Parathyroid adenoma (tissue), 2 donors: ENCODE data around the gene SECISBP2L.

Source experiments
- H2AFZ ChIP-seq: fragments of 300-600 bp; sonication (generic); one replicate; pipeline ENCODE4 v1.7.0; 2017; ENCODE audit warnings: antibody characterized with exemption, mild to moderate bottlenecking
- H3K27ac ChIP-seq: fragments of 300-600 bp; sonication (generic); one replicate; pipeline ENCODE4 v1.7.0; 2017
- H3K27me3 ChIP-seq: fragments of 300-600 bp; sonication (generic); one replicate; pipeline ENCODE4 v1.7.0; 2017; ENCODE audit warnings: low read length; ENCODE audit not compliant: control insufficient read depth, insufficient read depth
- H3K36me3 ChIP-seq: fragments of 300-600 bp; sonication (generic); one replicate; pipeline ENCODE4 v1.7.0; 2017; ENCODE audit warnings: low read length; ENCODE audit not compliant: control insufficient read depth, insufficient read depth
- H3K4me1 ChIP-seq: fragments of 300-600 bp; sonication (generic); one replicate; pipeline ENCODE4 v1.7.0; 2017; ENCODE audit warnings: control low read depth
- H3K4me2 ChIP-seq: fragments of 300-600 bp; sonication (generic); one replicate; pipeline ENCODE4 v1.7.0; 2017; ENCODE audit warnings: low read length
- H3K4me3 ChIP-seq: fragments of 300-600 bp; sonication (generic); one replicate; pipeline ENCODE4 v1.7.0; 2017; ENCODE audit warnings: low read depth, low read length
- H3K79me2 ChIP-seq: fragments of 300-600 bp; sonication (generic); one replicate; pipeline ENCODE4 v1.7.0; 2017; ENCODE audit warnings: control low read depth
- H3K9ac ChIP-seq: fragments of 300-600 bp; sonication (generic); one replicate; pipeline ENCODE4 v1.7.0; 2017; ENCODE audit warnings: mild to moderate bottlenecking
- H3K9me3 ChIP-seq: fragments of 300-600 bp; sonication (generic); one replicate; pipeline ENCODE4 v1.7.0; 2017; ENCODE audit warnings: low read length; ENCODE audit not compliant: control insufficient read depth
- TF ChIP-seq, protein P1 (sequence below): fragments of 300-600 bp; sonication (generic); IDR thresholded peaks from one replicate; pipeline ENCODE4 v1.7.0; 2017; ENCODE audit warnings: antibody characterized with exemption, mild to moderate bottlenecking
- donor health status: primary hyperparathyroidism.

The SECISBP2L gene

DNA sequence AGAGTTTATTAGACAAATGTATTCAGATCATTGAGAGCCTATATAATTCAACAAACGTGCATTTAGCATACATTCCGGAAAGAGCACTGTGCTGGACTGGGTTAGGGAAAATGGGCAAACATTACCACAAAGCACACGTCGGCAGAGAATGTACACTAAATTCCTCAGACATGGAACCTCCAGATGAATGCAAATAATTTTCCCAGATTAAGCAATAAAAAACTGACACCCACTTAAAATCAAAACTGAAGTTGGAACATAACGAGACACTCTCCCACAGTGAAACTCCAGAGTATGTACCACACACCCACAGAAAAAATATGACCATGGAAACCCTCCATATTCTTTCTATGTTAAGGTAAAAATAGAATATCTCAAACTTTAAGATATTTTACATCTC is 4.8 kb downstream of the SECISBP2L start:
- Histone ChIP-seq H3K4me2 (no peak overlapping the region), H3K27me3 (no peaks in the 10 kb centered on the region), H2AFZ (no peak overlapping the region), H3K27ac (no peak overlapping the region), H3K79me2 (peaks cover 24% of the 10 kb centered on the region), H3K9me3 (no peaks in the 10 kb centered on the region), H3K36me3 (no peaks in the 10 kb centered on the region), H3K4me1 (peaks cover 3% of the 10 kb centered on the region), H3K4me3 (no peak overlapping the region), H3K9ac (no peak overlapping the region)
- TF ChIP-seq, protein P1, sequence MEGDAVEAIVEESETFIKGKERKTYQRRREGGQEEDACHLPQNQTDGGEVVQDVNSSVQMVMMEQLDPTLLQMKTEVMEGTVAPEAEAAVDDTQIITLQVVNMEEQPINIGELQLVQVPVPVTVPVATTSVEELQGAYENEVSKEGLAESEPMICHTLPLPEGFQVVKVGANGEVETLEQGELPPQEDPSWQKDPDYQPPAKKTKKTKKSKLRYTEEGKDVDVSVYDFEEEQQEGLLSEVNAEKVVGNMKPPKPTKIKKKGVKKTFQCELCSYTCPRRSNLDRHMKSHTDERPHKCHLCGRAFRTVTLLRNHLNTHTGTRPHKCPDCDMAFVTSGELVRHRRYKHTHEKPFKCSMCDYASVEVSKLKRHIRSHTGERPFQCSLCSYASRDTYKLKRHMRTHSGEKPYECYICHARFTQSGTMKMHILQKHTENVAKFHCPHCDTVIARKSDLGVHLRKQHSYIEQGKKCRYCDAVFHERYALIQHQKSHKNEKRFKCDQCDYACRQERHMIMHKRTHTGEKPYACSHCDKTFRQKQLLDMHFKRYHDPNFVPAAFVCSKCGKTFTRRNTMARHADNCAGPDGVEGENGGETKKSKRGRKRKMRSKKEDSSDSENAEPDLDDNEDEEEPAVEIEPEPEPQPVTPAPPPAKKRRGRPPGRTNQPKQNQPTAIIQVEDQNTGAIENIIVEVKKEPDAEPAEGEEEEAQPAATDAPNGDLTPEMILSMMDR = no peak

- Histone ChIP-seq H3K36me3 (no peaks in the 10 kb centered on the region), H3K4me1 (peaks cover 3% of the 10 kb centered on the region), H3K27ac (no peak overlapping the region), H3K4me3 (no peak overlapping the region), H3K4me2 (no peak overlapping the region), H3K27me3 (no peaks in the 10 kb centered on the region), H3K9me3 (no peaks in the 10 kb centered on the region), H3K9ac (no peak overlapping the region), H2AFZ (no peak overlapping the region), H3K79me2 (peaks cover 19% of the 10 kb centered on the region)
- TF ChIP-seq, protein P1 = no peak
Observed at GRCh38 chr15:49040151-49040550, 6.1 kb downstream of the SECISBP2L start.

GRCh38 chr15:49038382-49038781 is 7.9 kb downstream of the SECISBP2L start:
- H3K4me3 ChIP-seq = no peak overlapping the region
- H3K27ac ChIP-seq = no peak overlapping the region
- no peaks in the 10 kb centered on the region for H3K4me1 ChIP-seq
- TF ChIP-seq, protein P1 = no peak
- no peak overlapping the region for H2AFZ ChIP-seq
- H3K27me3 ChIP-seq = no peaks in the 10 kb centered on the region
- H3K9me3 ChIP-seq = no peaks in the 10 kb centered on the region
- peak overlapping the region; percentile 12 for H3K4me2 ChIP-seq
- no peak overlapping the region for H3K9ac ChIP-seq
- no peaks in the 10 kb centered on the region for H3K36me3 ChIP-seq
- peaks cover 16% of the 10 kb centered on the region for H3K79me2 ChIP-seq

DNA sequence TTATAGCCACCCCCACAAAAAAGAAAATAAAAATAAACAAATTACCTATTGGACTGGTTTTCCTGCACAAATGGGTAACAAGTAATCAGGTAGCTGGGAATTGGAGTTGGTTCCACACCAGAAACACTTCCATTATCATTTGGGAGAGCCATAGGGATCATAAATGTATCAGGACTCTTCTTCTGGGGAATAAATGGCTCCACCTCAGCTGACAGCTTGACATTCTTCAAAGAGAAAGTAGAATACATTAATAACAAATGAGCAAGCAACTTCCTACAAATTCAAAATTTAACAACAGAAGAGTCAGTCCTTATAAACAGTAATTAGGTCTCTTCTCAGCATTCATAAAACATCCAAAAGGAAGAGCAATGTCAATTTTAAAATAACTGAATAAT is 8.7 kb downstream of the SECISBP2L start:
- Histone ChIP-seq H3K9ac (no peak overlapping the region), H2AFZ (no peak overlapping the region), H3K4me2 (peak overlapping the region; percentile 22), H3K27ac (no peak overlapping the region), H3K9me3 (no peaks in the 10 kb centered on the region), H3K27me3 (no peaks in the 10 kb centered on the region), H3K4me3 (no peak overlapping the region), H3K4me1 (no peaks in the 10 kb centered on the region), H3K36me3 (no peaks in the 10 kb centered on the region), H3K79me2 (peaks cover 14% of the 10 kb centered on the region)
- TF ChIP-seq, protein P1 = no peak
